Mesenchymal stem cell (in vitro differentiated cells and primary cell): ENCODE results near the gene PTER.

Experiments
- DNase-seq: peaks from one replicate; pipeline ENCODE4 v3.0.0-alpha.2; 2013
- H2AFZ ChIP-seq: one replicate; pipeline ENCODE4 v1.6.1; 2013; ENCODE audit warnings: low read depth, mild to moderate bottlenecking, control low read depth, inconsistent platforms, low read length, moderate library complexity
- H2AK5ac ChIP-seq: 2 replicates; pipeline ENCODE4 v1.6.1; 2013; ENCODE audit warnings: low read length, moderate library complexity, mild to moderate bottlenecking, inconsistent platforms; ENCODE audit not compliant: severe bottlenecking
- H2BK120ac ChIP-seq: one replicate; pipeline ENCODE4 v1.6.1; 2013; ENCODE audit warnings: low read depth, mild to moderate bottlenecking, inconsistent platforms, low read length, moderate library complexity
- H2BK12ac ChIP-seq, 2 experiments: one replicate each; pipeline ENCODE4 v1.6.1; 2013; ENCODE audit warnings: inconsistent platforms in 2 of 2, low read length in 2 of 2, mild to moderate bottlenecking in 2 of 2, moderate library complexity in 2 of 2, control low read depth in 1 of 2
- H2BK15ac ChIP-seq: one replicate; pipeline ENCODE4 v1.6.1; 2013; ENCODE audit warnings: mild to moderate bottlenecking, low read depth, inconsistent platforms; ENCODE audit not compliant: poor library complexity, severe bottlenecking
- H2BK5ac ChIP-seq: 2 replicates; pipeline ENCODE4 v1.6.1; 2013; ENCODE audit warnings: low read depth, mild to moderate bottlenecking, low read length, control low read depth, inconsistent platforms; ENCODE audit not compliant: poor library complexity, severe bottlenecking
- H3K14ac ChIP-seq, 2 experiments: one replicate each; pipeline ENCODE4 v1.6.1; 2013; ENCODE audit warnings: inconsistent platforms in 2 of 2, low read length in 2 of 2, control low read depth in 1 of 2, mild to moderate bottlenecking in 1 of 2, moderate library complexity in 1 of 2
- H3K18ac ChIP-seq, 2 experiments: one replicate each; pipeline ENCODE4 v1.6.1; 2013; ENCODE audit warnings: inconsistent platforms in 2 of 2, low read length in 2 of 2, control low read depth in 1 of 2, low read depth in 1 of 2, mild to moderate bottlenecking in 1 of 2
- H3K23ac ChIP-seq, 2 experiments: one replicate each; pipeline ENCODE4 v1.6.1; 2013; ENCODE audit warnings: inconsistent platforms in 2 of 2, low read length in 2 of 2, mild to moderate bottlenecking in 2 of 2, moderate library complexity in 2 of 2, control low read depth in 1 of 2
- H3K27ac ChIP-seq: 2 replicates; pipeline ENCODE4 v1.5.1; 2013; ENCODE audit warnings: mild to moderate bottlenecking, moderate library complexity, low read length, control low read depth, inconsistent platforms; ENCODE audit not compliant: poor library complexity, severe bottlenecking
- H3K27me3 ChIP-seq, 2 experiments: 2 replicates each; pipeline versions ENCODE4 v1.6.1 to v1.7.0; 2013; ENCODE audit warnings: low read length in 2 of 2, mild to moderate bottlenecking in 2 of 2, moderate library complexity in 2 of 2, control low read depth in 1 of 2, inconsistent platforms in 1 of 2; ENCODE audit not compliant: control insufficient read depth in 1 of 2, insufficient read depth in 1 of 2
- H3K36me3 ChIP-seq, 2 experiments: 2 replicates each; pipeline versions ENCODE4 v1.6.1 to v1.7.0; 2013; ENCODE audit warnings: low read length in 2 of 2, control low read depth in 1 of 2, inconsistent platforms in 1 of 2, low read depth in 1 of 2, mild to moderate bottlenecking in 1 of 2; ENCODE audit not compliant: insufficient read depth in 2 of 2, control insufficient read depth in 1 of 2
- H3K4ac ChIP-seq, 2 experiments: one replicate each; pipeline ENCODE4 v1.6.1; 2013; ENCODE audit warnings: inconsistent platforms in 2 of 2, low read length in 2 of 2, mild to moderate bottlenecking in 2 of 2, moderate library complexity in 2 of 2, control low read depth in 1 of 2, low read depth in 1 of 2
- H3K4me1 ChIP-seq: 2 replicates; pipeline ENCODE4 v1.6.1; 2013; ENCODE audit warnings: low read depth, low read length, control low read depth; ENCODE audit not compliant: control insufficient read depth, insufficient read depth
- H3K4me2 ChIP-seq: 2 replicates; pipeline ENCODE4 v1.6.1; 2013; ENCODE audit warnings: low read length, mild to moderate bottlenecking, inconsistent platforms; ENCODE audit not compliant: poor library complexity, severe bottlenecking
- H3K4me3 ChIP-seq, 2 experiments: 2 replicates each; pipeline versions ENCODE4 v1.5.1 to v1.7.0; 2013; ENCODE audit warnings: low read length in 2 of 2, mild to moderate bottlenecking in 2 of 2, control low read depth in 1 of 2, low read depth in 1 of 2; ENCODE audit not compliant: insufficient read depth in 1 of 2
- H3K79me1 ChIP-seq: replicated peaks from 2 replicates; pipeline ENCODE4 v1.6.1; 2013; ENCODE audit warnings: mild to moderate bottlenecking, control low read depth, low read length, inconsistent platforms; ENCODE audit not compliant: poor library complexity, severe bottlenecking
- H3K9ac ChIP-seq: 2 replicates; pipeline ENCODE4 v1.7.0; 2013; ENCODE audit warnings: mild to moderate bottlenecking, low read length, moderate library complexity
- H3K9me3 ChIP-seq: 2 replicates; pipeline ENCODE4 v1.7.0; 2013; ENCODE audit warnings: mild to moderate bottlenecking, low read length; ENCODE audit not compliant: control insufficient read depth
- H4K8ac ChIP-seq: one replicate; pipeline ENCODE4 v1.6.1; 2013; ENCODE audit warnings: inconsistent platforms, mild to moderate bottlenecking, low read length, moderate library complexity
- H4K91ac ChIP-seq: one replicate; pipeline ENCODE4 v1.6.1; 2013; ENCODE audit warnings: mild to moderate bottlenecking, low read length, inconsistent platforms
- WGBS: methylation state at CpG from one replicate; pipeline ENCODE4 v1.1.7; 2013; ENCODE audit warnings: mixed read lengths; 5-methylcytosine and 5-hydroxymethylcytosine counted together

The PTER gene

DNA sequence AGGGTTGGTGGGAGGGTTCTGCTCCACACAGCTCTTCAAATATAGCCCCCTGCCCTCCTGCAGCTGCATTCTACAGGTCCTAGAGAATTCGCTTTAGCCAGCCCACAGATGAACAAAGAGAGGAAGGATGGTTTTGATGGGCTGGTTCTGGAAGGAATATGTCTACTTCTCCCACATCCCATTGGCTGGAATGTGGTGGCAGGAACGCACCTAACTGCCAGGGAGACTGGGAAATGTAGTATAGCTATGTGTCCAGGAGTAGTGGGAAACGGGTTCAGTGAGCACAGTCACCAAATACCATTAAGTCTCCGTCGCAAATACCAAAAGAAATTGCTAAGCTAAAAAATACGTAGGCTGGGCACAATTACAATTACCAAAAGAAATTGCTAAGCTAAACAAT is 7.3 kb upstream of the PTER start:
- no peak overlapping the region for H2BK120ac ChIP-seq
- H2BK5ac ChIP-seq: no peak overlapping the region
- no peaks in the 10 kb centered on the region for H3K36me3 ChIP-seq
- H2AK5ac ChIP-seq: no peak overlapping the region
- H3K4ac ChIP-seq: no peak overlapping the region
- no peak overlapping the region for H3K23ac ChIP-seq
- no peak overlapping the region for H2BK15ac ChIP-seq
- no peak overlapping the region for H2BK12ac ChIP-seq
- no peaks in the 10 kb centered on the region for H3K4me1 ChIP-seq
- no peak overlapping the region for H3K27ac ChIP-seq
- no peak overlapping the region for H4K91ac ChIP-seq
- H3K79me1 ChIP-seq: no peaks in the 10 kb centered on the region
- no peak overlapping the region for H4K8ac ChIP-seq
- no peak overlapping the region for H3K18ac ChIP-seq
- no peak overlapping the region for H3K9ac ChIP-seq
- H3K4me2 ChIP-seq: no peak overlapping the region
- H3K9me3 ChIP-seq: peaks cover 3% of the 10 kb centered on the region
- no peaks in the 10 kb centered on the region for H3K27me3 ChIP-seq
- no peak overlapping the region for H3K14ac ChIP-seq
- H3K4me3 ChIP-seq: no peak overlapping the region
- DNase-seq: no peak
- no peak overlapping the region for H2AFZ ChIP-seq
- 65% methylated on average over 4 of the region's 6 CpGs for WGBS

DNA sequence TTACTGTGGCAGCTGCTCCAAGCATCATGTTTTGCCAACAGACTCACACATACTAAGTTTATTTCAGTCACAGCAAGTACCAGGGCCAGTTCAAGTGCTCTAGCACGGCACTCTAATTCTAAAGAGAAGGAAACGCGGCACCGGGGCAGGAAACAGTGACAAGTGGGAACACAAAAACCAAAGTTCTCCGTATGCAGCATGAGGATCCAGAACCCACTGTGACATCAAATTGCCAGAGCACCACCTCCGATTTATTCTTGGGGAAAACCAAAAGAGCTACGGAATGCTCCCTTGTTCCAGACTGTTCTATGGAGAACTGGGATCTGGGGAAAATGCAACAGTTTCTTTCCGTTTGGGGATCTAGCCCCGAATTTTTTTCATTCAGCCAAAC is 448 bp upstream of the PTER start:
- Histone ChIP-seq H3K36me3 (no peaks in the 10 kb centered on the region), H3K9me3 (no peaks in the 10 kb centered on the region), H2BK15ac (no peak overlapping the region), H3K18ac (no peak overlapping the region), H2BK5ac (no peak overlapping the region), H2BK120ac (no peak overlapping the region), H3K4me1 (peaks cover 1% of the 10 kb centered on the region), H3K27me3 (no peaks in the 10 kb centered on the region), H3K4ac (no peak overlapping the region), H3K4me3 (peak overlapping the region in 1 of 2 experiments; percentile 87), H3K23ac (no peak overlapping the region), H4K8ac (no peak overlapping the region), H3K14ac (no peak overlapping the region), H2AK5ac (no peak overlapping the region), H4K91ac (no peak overlapping the region), H3K9ac (peak overlapping the region; percentile 89), H2BK12ac (no peak overlapping the region), H3K27ac (no peak overlapping the region), H2AFZ (no peak overlapping the region), H3K4me2 (peak overlapping the region; percentile 58), H3K79me1 (no peaks in the 10 kb centered on the region)
- 5% methylated on average over 9 of the region's 9 CpGs for WGBS
- no peak for DNase-seq

DNA sequence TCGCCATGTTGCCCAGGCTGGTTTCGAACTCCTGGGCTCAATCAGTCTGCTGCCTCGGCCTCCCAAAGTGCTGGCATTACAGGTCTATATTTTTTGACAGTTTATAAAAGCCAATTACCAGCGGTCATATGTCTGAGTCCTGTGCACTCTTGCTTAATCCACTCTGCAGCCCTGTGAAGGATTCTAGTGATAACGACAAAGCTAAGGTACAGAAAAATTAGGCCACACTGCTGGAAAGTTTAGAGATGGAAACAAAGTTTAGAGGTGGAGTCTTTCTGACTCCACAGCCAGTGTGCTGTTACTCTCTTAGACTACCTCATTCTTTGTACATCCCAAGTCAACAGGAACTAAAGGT is 707 bp downstream of the PTER start:
- Histone ChIP-seq H2BK120ac (no peak overlapping the region), H3K4me2 (no peak overlapping the region), H2BK15ac (no peak overlapping the region), H3K27me3 (no peaks in the 10 kb centered on the region), H3K4me1 (peaks cover 1% of the 10 kb centered on the region), H3K27ac (no peak overlapping the region), H3K4me3 (peak overlapping the region in 1 of 2 experiments; percentile 87), H2AFZ (no peak overlapping the region), H3K9me3 (no peaks in the 10 kb centered on the region), H2BK5ac (no peak overlapping the region), H2AK5ac (no peak overlapping the region), H2BK12ac (no peak overlapping the region), H3K14ac (no peak overlapping the region), H4K8ac (no peak overlapping the region), H3K18ac (no peak overlapping the region), H3K23ac (no peak overlapping the region), H4K91ac (no peak overlapping the region), H3K36me3 (no peaks in the 10 kb centered on the region), H3K4ac (peak overlapping the region in 1 of 2 experiments; percentile 29), H3K9ac (peak overlapping the region; percentile 89), H3K79me1 (no peaks in the 10 kb centered on the region)
- 95% methylated on average over 5 of the region's 5 CpGs for WGBS
- DNase-seq: no peak

DNA sequence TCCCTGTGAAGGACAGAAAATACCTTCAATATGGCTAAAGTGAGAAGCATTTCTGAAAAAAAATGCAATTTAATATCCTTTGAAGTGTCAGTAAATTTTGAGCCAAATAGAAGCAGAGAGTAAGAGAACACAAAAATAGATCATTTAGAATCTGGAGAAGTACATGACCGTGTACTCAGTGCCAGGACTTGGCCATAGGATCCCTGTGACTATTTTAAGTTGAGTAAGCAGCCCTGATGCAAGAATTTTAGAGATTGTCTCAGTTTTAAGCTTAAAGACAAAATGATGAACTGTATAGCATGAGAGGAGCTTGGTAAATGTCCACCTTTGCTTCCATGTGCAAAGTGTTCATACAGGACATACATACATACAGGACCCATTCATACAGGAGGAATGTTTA is 2.5 kb downstream of the PTER start:
- Histone ChIP-seq H3K4me1 (peaks cover 1% of the 10 kb centered on the region), H2BK12ac (no peak overlapping the region), H3K4me3 (no peak overlapping the region), H3K36me3 (no peaks in the 10 kb centered on the region), H2BK15ac (no peak overlapping the region), H4K91ac (no peak overlapping the region), H3K4me2 (no peak overlapping the region), H3K23ac (no peak overlapping the region), H2BK120ac (no peak overlapping the region), H3K14ac (no peak overlapping the region), H3K4ac (no peak overlapping the region), H2AFZ (no peak overlapping the region), H3K27me3 (no peaks in the 10 kb centered on the region), H3K18ac (no peak overlapping the region), H3K79me1 (peaks cover under 1% of the 10 kb centered on the region), H2BK5ac (no peak overlapping the region), H4K8ac (no peak overlapping the region), H3K9ac (no peak overlapping the region), H3K27ac (no peak overlapping the region), H3K9me3 (no peaks in the 10 kb centered on the region), H2AK5ac (no peak overlapping the region)
- 82% methylated on average over 1 of the region's 1 CpG for WGBS
- DNase-seq: no peak
